PC-9 (cell line): Measurements from ENCODE around the gene HOMEZ. TPM values are rescaled to one million over a fixed set of nuclear protein-coding genes. Genes with fewer than 3 reads are reported as not detected.
"Not testable (repeated sequence)": the region's sequence is repeated elsewhere in the genome, so short reads cannot be mapped to it uniquely, and the experiment has no call there.

ENCODE experiments used
- BruUV-seq: library from RNA; stranded (reverse); fragments of 400-500 nt; replicated peaks from 2 replicates; lab custom pipeline; 2021; lab: Mats Ljungman, UMichigan
- CTCF ChIA-PET: fragments of 300-600 bp; sonication (Branson Sonifier 250); formaldehyde crosslinking; loops from one replicate; lab custom pipeline; 2022; ENCODE audit warnings: antibody characterized with exemption; lab: Charles Lee
- POLR2A ChIA-PET: fragments of 300-600 bp; sonication (Branson Sonifier 250); formaldehyde crosslinking; loops from one replicate; lab custom pipeline; 2022; ENCODE audit warnings: antibody characterized with exemption; ENCODE audit not compliant: unreplicated experiment; lab: Charles Lee
- DNase-seq, 2 experiments: peaks; one replicate each; pipeline versions ENCODE4 v3.0.0 to v3.0.0-alpha.2; 2015 to 2022; ENCODE audit warnings: mixed read lengths in 1 of 2
- H2AFZ ChIP-seq: fragments of 200-600 bp; sonication (generic); 2 replicates; pipeline ENCODE4 v1.8.1; 2017; ENCODE audit warnings: antibody characterized with exemption
- H3F3A ChIP-seq: fragments of 200-600 bp; sonication (generic); 2 replicates; pipeline ENCODE4 v1.8.1; 2017; ENCODE audit warnings: antibody characterized with exemption, mild to moderate bottlenecking, low read depth; ENCODE audit not compliant: insufficient read depth
- H3K27ac ChIP-seq: fragments of 200-600 bp; sonication (generic); 2 replicates; pipeline ENCODE4 v1.6.1; 2016; ENCODE audit warnings: mixed run types
- H3K27me3 ChIP-seq: fragments of 200-600 bp; sonication (generic); 2 replicates; pipeline ENCODE4 v1.6.1; 2016; ENCODE audit warnings: low read depth, mixed run types; ENCODE audit not compliant: insufficient read depth
- H3K36me3 ChIP-seq: fragments of 200-600 bp; sonication (generic); 2 replicates; pipeline ENCODE4 v1.6.1; 2016; ENCODE audit warnings: low read depth, mixed run types
- H3K4me1 ChIP-seq: fragments of 200-600 bp; sonication (generic); replicated peaks from 2 replicates; pipeline ENCODE4 v1.6.1; 2016; ENCODE audit warnings: mixed run types; ENCODE audit not compliant: insufficient read depth
- H3K4me2 ChIP-seq: fragments of 200-600 bp; sonication (generic); 2 replicates; pipeline ENCODE4 v1.6.1; 2017; ENCODE audit warnings: mixed run types
- H3K4me3 ChIP-seq: fragments of 200-600 bp; sonication (generic); 2 replicates; pipeline ENCODE4 v1.6.1; 2016; ENCODE audit warnings: mixed run types
- H3K79me2 ChIP-seq: fragments of 200-600 bp; sonication (generic); 2 replicates; pipeline ENCODE4 v1.6.1; 2017; ENCODE audit warnings: low read depth, mixed run types
- H3K9me2 ChIP-seq: fragments of 200-600 bp; sonication (generic); 2 replicates; pipeline ENCODE4 v1.8.1; 2017; ENCODE audit warnings: mild to moderate bottlenecking; ENCODE audit not compliant: insufficient read depth
- H3K9me3 ChIP-seq: fragments of 200-600 bp; sonication (generic); 2 replicates; pipeline ENCODE4 v1.8.1; 2016; ENCODE audit warnings: low read depth; ENCODE audit not compliant: insufficient read depth
- H4K20me1 ChIP-seq: fragments of 200-600 bp; sonication (generic); 2 replicates; pipeline ENCODE4 v1.8.1; 2017; ENCODE audit not compliant: insufficient read depth
- CTCF ChIP-seq: fragments of 200-600 bp; sonication (generic); conservative IDR thresholded peaks from 2 replicates; pipeline ENCODE4 v1.6.1; 2017; ENCODE audit warnings: mixed run types, antibody characterized with exemption, mild to moderate bottlenecking, moderate library complexity
- EZH2 ChIP-seq: fragments of 200-600 bp; sonication (generic); IDR thresholded peaks from 2 replicates; pipeline ENCODE4 v1.8.0; 2017; ENCODE audit warnings: antibody characterized with exemption, low read depth
- intact Hi-C: fragments of 100-400 bp; cut with micrococcal nuclease; formaldehyde crosslinking; loops from one replicate; pipeline ENCODE4 v1.10.0; 2022; ENCODE audit not compliant: unreplicated experiment
- total RNA-seq: library from RNA; stranded (reverse); gene quantifications from 2 replicates; pipeline ENCODE4 v1.2.3, GENCODE V29; 2021

The HOMEZ gene
- total RNA-seq, 1 experiment from 2014 or later: 14.0 TPM

DNA sequence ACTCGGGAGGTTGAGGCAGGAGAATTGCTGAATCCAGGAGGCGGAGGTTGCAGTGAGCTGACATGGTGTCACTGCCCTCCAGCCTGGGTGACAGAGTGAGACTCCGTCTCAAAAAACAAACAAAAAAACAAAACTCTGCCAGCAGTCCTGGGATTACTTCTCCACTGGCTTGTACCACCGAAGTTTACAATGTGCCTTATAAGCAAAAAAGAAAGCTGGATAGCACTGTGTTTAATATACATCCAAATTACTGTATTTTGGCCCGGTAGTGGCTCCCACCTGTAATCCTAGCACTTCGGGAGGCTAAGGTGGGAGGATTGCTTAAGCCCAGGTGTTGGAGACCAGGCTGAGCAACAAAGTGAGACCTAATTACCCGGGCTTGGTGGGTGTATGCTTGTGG lies 16.7 kb downstream of the HOMEZ start:
- H3K36me3 ChIP-seq: no peaks in the 10 kb centered on the region
- no TSS peak for BruUV-seq
- POLR2A ChIA-PET: no interaction called here

GRCh38 chr14:23260849-23261248 lies 25.1 kb downstream of the HOMEZ start:
- H3K4me3 ChIP-seq, H3K27me3 ChIP-seq, H2AFZ ChIP-seq, H3K9me2 ChIP-seq, H3F3A ChIP-seq, POLR2A ChIA-PET, H3K36me3 ChIP-seq, H3K4me1 ChIP-seq, DNase-seq, H4K20me1 ChIP-seq, BruUV-seq, H3K9me3 ChIP-seq, H3K79me2 ChIP-seq, H3K27ac ChIP-seq, CTCF ChIA-PET, H3K4me2 ChIP-seq: not testable (repeated sequence)
- intact Hi-C loops: loop anchor here (10.0 kb wide), 1 partner anchor 136 kb away; no protein-coding TSS in a partner anchor

More for the DNA sequence above, 16.7 kb downstream of the HOMEZ start:
- Histone ChIP-seq H3K4me1 (no peaks in the 10 kb centered on the region), H2AFZ (no peak overlapping the region), H3K4me3 (no peak overlapping the region), H3K9me3 (no peaks in the 10 kb centered on the region), H3F3A (no peaks in the 10 kb centered on the region), H3K27me3 (no peaks in the 10 kb centered on the region), H3K4me2 (no peak overlapping the region), H3K9me2 (no peaks in the 10 kb centered on the region), H3K27ac (no peak overlapping the region), H3K79me2 (no peaks in the 10 kb centered on the region), H4K20me1 (no peaks in the 10 kb centered on the region)
- intact Hi-C loops: loop anchor here (10.0 kb wide), 1 partner anchor 144 kb away; no protein-coding TSS in a partner anchor
- no peak for TF ChIP-seq EZH2
- TF ChIP-seq CTCF: no peak
- CTCF ChIA-PET: no interaction called here
- DNase-seq: no peak

DNA sequence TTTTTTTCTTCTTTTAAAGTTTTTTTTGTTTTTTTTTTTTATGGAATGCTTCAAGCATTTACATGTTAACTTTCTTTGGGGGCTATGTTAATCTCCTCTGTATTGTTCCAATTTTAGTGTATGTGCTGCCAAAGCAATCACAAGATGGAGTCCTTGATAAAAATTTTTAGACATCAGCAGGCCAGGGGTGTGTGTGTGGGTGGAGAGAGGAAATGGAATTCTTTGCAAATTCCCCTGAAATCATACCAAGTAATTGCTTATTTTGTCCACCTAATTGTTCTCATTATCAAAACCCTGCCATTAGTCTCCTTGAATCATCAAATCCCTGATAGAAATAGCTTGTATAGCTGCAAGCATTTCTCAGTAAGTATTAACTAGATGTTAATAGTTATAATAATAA lies 26.5 kb downstream of the HOMEZ start:
- H3K27ac ChIP-seq: no peak overlapping the region
- no peaks in the 10 kb centered on the region for H3K9me3 ChIP-seq
- POLR2A ChIA-PET: no interaction called here
- intact Hi-C loops: no loop called here
- H3F3A ChIP-seq: no peaks in the 10 kb centered on the region
- no TSS peak for BruUV-seq
- H3K4me2 ChIP-seq: no peak overlapping the region
- no peaks in the 10 kb centered on the region for H3K9me2 ChIP-seq
- no peak overlapping the region for H2AFZ ChIP-seq
- no peak overlapping the region for H3K4me3 ChIP-seq
- no peaks in the 10 kb centered on the region for H3K27me3 ChIP-seq
- no peak for DNase-seq
- H3K36me3 ChIP-seq: no peaks in the 10 kb centered on the region
- H4K20me1 ChIP-seq: no peaks in the 10 kb centered on the region
- H3K4me1 ChIP-seq: no peaks in the 10 kb centered on the region
- CTCF ChIA-PET: interaction anchor here (0.6 kb wide), 1 partner anchor 745 kb away, joined by 6 read pairs; no protein-coding TSS in a partner anchor
- H3K79me2 ChIP-seq: no peaks in the 10 kb centered on the region
- no peak for TF ChIP-seq EZH2
- no peak for TF ChIP-seq CTCF

- H3K27ac ChIP-seq: no peak overlapping the region
- no peaks in the 10 kb centered on the region for H3K9me2 ChIP-seq
- peaks cover 6% of the 10 kb centered on the region for H3K4me1 ChIP-seq
- H3K9me3 ChIP-seq: no peaks in the 10 kb centered on the region
- H3K27me3 ChIP-seq: no peaks in the 10 kb centered on the region
- intact Hi-C loops: no loop called here
- H2AFZ ChIP-seq: no peak overlapping the region
- POLR2A ChIA-PET: interaction anchor here (0.7 kb wide), 1 partner anchor 12 kb away, joined by 11 read pairs; no protein-coding TSS in a partner anchor
- H3F3A ChIP-seq: peaks cover 3% of the 10 kb centered on the region; the same call in 1 of the 2 replicates
- no peaks in the 10 kb centered on the region for H3K36me3 ChIP-seq
- no peaks in the 10 kb centered on the region for H4K20me1 ChIP-seq
- CTCF ChIA-PET: interaction anchor here (0.6 kb wide), 1 partner anchor 213 kb away, joined by 3 read pairs; no protein-coding TSS in a partner anchor
- no peak overlapping the region for H3K4me3 ChIP-seq
- no peaks in the 10 kb centered on the region for H3K79me2 ChIP-seq
- no peak for TF ChIP-seq CTCF
- no peak for TF ChIP-seq EZH2
- H3K4me2 ChIP-seq: no peak overlapping the region
- no TSS peak for BruUV-seq
- no peak for DNase-seq
Measured at GRCh38 chr14:23258256-23258655, 27.7 kb downstream of the HOMEZ start.
